Measurements from ENCODE around the gene TNFSF12. TPM values are rescaled to one million over a fixed set of nuclear protein-coding genes. Genes with fewer than 3 reads are reported as not detected.

Gene TNFSF12
- total RNA-seq, 2 experiments from 2014 or later, result not detected

DNA sequence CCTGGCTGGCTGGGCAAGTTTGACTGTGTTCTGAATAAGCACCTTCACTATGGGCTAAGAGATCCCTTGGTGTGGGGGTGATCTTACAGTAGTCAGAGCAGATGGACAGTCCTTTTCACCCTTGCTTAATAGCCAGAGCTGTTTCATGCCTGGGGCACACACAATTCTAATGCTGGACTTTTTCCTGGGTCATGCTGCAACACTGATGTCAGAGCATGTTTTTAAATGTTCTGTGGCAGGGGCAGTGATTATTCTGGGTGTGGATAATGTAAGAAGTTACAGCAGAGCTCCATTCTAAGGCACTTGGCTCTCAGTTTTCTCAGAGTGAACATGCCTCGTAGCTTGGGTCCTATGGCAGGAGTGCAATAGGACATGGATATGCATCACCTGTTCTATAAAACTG is 26.6 kb downstream of the TNFSF12 start:
- peak overlapping the region; percentile 94 for H3K27ac ChIP-seq (ENCODE audit: low read depth, low read length, poor library complexity, severe bottlenecking)
- no peaks in the 10 kb centered on the region for H3K9me3 ChIP-seq (ENCODE audit: low read length)
- H3K9me2 ChIP-seq (ENCODE audit: insufficient read depth, low read length), result no peaks in the 10 kb centered on the region
- CTCF ChIA-PET (ENCODE audit: unreplicated experiment), result no interaction called here
- intact Hi-C loops (cut with micrococcal nuclease; ENCODE audit: unreplicated experiment), result no loop called here
- no TSS peak for BruUV-seq (replicated peaks)
- H3K4me1 ChIP-seq (ENCODE audit: insufficient read depth, low read length, poor library complexity, severe bottlenecking), result peaks cover 68% of the 10 kb centered on the region
- POLR2A ChIA-PET, result interaction anchor here (0.6 kb wide), 1 partner anchor 218 kb away, joined by 3 read pairs; no protein-coding TSS in a partner anchor
- peak overlapping the region; percentile 99 for H3K4me3 ChIP-seq (ENCODE audit: low read depth, low read length, poor library complexity, severe bottlenecking)
- H3K79me2 ChIP-seq (ENCODE audit: insufficient read depth, low read depth, low read length), result peaks cover 46% of the 10 kb centered on the region
- H3K4me2 ChIP-seq (ENCODE audit: low read length), result peak overlapping the region; percentile 88
- H3K36me3 ChIP-seq (ENCODE audit: insufficient read depth, low read length), result peaks cover 90% of the 10 kb centered on the region
- no peak for DNase-seq (ENCODE audit: low spot score)
- H2AFZ ChIP-seq (ENCODE audit: low read length), result no peak overlapping the region
- no peak for TF ChIP-seq EZH2phosphoT487 (IDR thresholded peaks at IDR 0.05; ENCODE audit: borderline replicate concordance, low read depth, low read length)
- TF ChIP-seq CTCF (conservative IDR thresholded peaks at IDR 0.05; ENCODE audit: low read length), result no peak
- peaks cover 33% of the 10 kb centered on the region for H4K20me1 ChIP-seq (ENCODE audit: insufficient read depth, low read length)

DNA sequence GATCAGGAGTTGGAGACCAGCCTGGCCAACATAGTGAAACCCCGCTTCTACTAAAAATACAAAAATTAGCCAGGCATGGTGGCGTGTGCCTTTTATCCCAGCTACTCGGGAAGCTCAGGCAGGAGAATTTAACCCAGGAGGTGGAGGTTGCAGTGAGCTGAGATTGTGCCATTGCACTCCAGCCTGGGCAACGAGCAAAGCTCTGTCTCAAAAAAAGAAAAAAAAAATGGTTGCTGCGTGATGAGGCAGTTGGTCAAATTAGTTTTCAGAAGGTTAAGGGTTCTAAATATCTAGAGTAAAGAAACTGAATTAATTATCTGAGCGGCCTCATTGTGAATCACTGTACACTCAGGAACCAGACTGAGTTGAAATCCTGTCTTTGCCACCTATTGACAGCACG is 27.1 kb downstream of the TNFSF12 start:
- BruUV-seq (replicated peaks), result no TSS peak
- Histone ChIP-seq H4K20me1 (ENCODE audit: insufficient read depth, low read length) (peaks cover 33% of the 10 kb centered on the region), H3K9me3 (ENCODE audit: low read length) (no peaks in the 10 kb centered on the region), H3K4me1 (ENCODE audit: insufficient read depth, low read length, poor library complexity, severe bottlenecking) (peaks cover 64% of the 10 kb centered on the region), H3K79me2 (ENCODE audit: insufficient read depth, low read depth, low read length) (peaks cover 46% of the 10 kb centered on the region), H3K36me3 (ENCODE audit: insufficient read depth, low read length) (peaks cover 90% of the 10 kb centered on the region), H3K4me2 (ENCODE audit: low read length) (peak overlapping the region; percentile 88), H2AFZ (ENCODE audit: low read length) (no peak overlapping the region), H3K9me2 (ENCODE audit: insufficient read depth, low read length) (no peaks in the 10 kb centered on the region), H3K4me3 (ENCODE audit: low read depth, low read length, poor library complexity, severe bottlenecking) (peak overlapping the region; percentile 99), H3K27ac (ENCODE audit: low read depth, low read length, poor library complexity, severe bottlenecking) (no peak overlapping the region)
- no peak for DNase-seq (ENCODE audit: low spot score)
- TF ChIP-seq CTCF (conservative IDR thresholded peaks at IDR 0.05; ENCODE audit: low read length) (no peak), EZH2phosphoT487 (IDR thresholded peaks at IDR 0.05; ENCODE audit: borderline replicate concordance, low read depth, low read length) (no peak)
- ChIA-PET CTCF (ENCODE audit: unreplicated experiment) (no interaction called here), POLR2A (interaction anchor here (0.6 kb wide), 1 partner anchor 218 kb away, joined by 3 read pairs; no protein-coding TSS in a partner anchor)
- intact Hi-C loops (cut with micrococcal nuclease; ENCODE audit: unreplicated experiment), result no loop called here

- H3K4me3 ChIP-seq (ENCODE audit: low read depth, low read length, poor library complexity, severe bottlenecking), result no peak overlapping the region
- H2AFZ ChIP-seq (ENCODE audit: low read length), result no peak overlapping the region
- no peak for DNase-seq (ENCODE audit: low spot score)
- no TSS peak for BruUV-seq (replicated peaks)
- POLR2A ChIA-PET, result no interaction called here
- CTCF ChIA-PET (ENCODE audit: unreplicated experiment), result no interaction called here
- H3K79me2 ChIP-seq (ENCODE audit: insufficient read depth, low read depth, low read length), result peaks cover 43% of the 10 kb centered on the region
- intact Hi-C loops (cut with micrococcal nuclease; ENCODE audit: unreplicated experiment), result no loop called here
- no peaks in the 10 kb centered on the region for H3K9me3 ChIP-seq (ENCODE audit: low read length)
- no peaks in the 10 kb centered on the region for H3K9me2 ChIP-seq (ENCODE audit: insufficient read depth, low read length)
- H3K4me1 ChIP-seq (ENCODE audit: insufficient read depth, low read length, poor library complexity, severe bottlenecking), result peaks cover 59% of the 10 kb centered on the region
- no peak overlapping the region for H3K27ac ChIP-seq (ENCODE audit: low read depth, low read length, poor library complexity, severe bottlenecking)
- peaks cover 33% of the 10 kb centered on the region for H4K20me1 ChIP-seq (ENCODE audit: insufficient read depth, low read length)
- H3K36me3 ChIP-seq (ENCODE audit: insufficient read depth, low read length), result peaks cover 90% of the 10 kb centered on the region
- TF ChIP-seq CTCF (conservative IDR thresholded peaks at IDR 0.05; ENCODE audit: low read length) (no peak), EZH2phosphoT487 (IDR thresholded peaks at IDR 0.05; ENCODE audit: borderline replicate concordance, low read depth, low read length) (no peak)
- peak overlapping the region; percentile 88; the same call in 1 of the 2 replicates for H3K4me2 ChIP-seq (ENCODE audit: low read length)
Measured at GRCh38 chr17:7576432-7576937, 27.6 kb downstream of the TNFSF12 start.
